Transverse colon (tissue), 4 donors: ENCODE measurements around the gene PCBD2.

ENCODE experiments used
- CTCF ChIP-seq, 5 experiments: fragments of 200-600 bp in 3 of 5; fragments of 450-650 bp in 2 of 5; sonication (generic) in 3 of 5; IDR thresholded peaks; 1 replicate in 2 of 5; 2 replicates in 3 of 5; pipeline ENCODE4 v1.5.1; 2016 to 2017; ENCODE audit warnings: antibody characterized with exemption in 5 of 5, inconsistent platforms in 3 of 5, mild to moderate bottlenecking in 2 of 5, moderate library complexity in 1 of 5
- POLR2AphosphoS5 ChIP-seq, 3 donors: sonication (generic); formaldehyde crosslinking; IDR thresholded peaks; one replicate each; pipeline ENCODE4 v1.6.1; 2016; ENCODE audit warnings: antibody characterized with exemption in 3 of 3

GRCh38 chr5:134964359-134965270 lies 59.7 kb downstream of the PCBD2 start:
- TF ChIP-seq CTCF (IDR thresholded peaks at IDR 0.05), result no peak
- no peak for TF ChIP-seq POLR2AphosphoS5 (IDR thresholded peaks at IDR 0.05)
